Lower leg skin (tissue), 3 donors: ENCODE measurements around the gene NDE1.

Experiments
- POLR2A ChIP-seq, 2 donors: fragments of 450-650 bp; IDR thresholded peaks; one replicate each; pipeline ENCODE4 v1.6.1; 2016 to 2017; ENCODE audit warnings: antibody characterized with exemption in 2 of 2, mild to moderate bottlenecking in 1 of 2, moderate library complexity in 1 of 2
- TF ChIP-seq, protein P1 (sequence below), 3 donors: fragments of 450-650 bp; IDR thresholded peaks; one replicate each; pipeline ENCODE4 v1.5.1; 2016; ENCODE audit warnings: antibody characterized with exemption in 3 of 3, mild to moderate bottlenecking in 3 of 3, moderate library complexity in 2 of 3

DNA sequence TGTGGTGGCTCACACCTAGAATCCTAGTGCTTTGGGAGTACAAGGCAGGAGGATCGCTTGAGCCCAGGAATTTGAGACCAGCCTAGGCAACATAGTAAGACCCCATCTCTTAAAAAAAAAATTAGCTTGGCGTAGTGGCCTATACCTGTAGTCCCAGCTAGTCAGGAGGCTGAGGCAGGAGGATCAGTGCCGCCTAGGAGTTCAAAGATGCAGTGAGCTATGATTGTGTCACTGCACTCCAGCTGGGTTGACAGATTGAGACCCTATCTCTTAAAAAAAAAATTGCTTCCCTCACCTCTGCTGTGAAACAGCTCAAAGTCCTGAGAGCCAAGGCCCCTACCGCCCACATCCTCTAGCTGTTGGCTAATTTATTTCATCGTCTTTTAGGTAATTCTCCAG is 10.2 kb downstream of the NDE1 start:
- TF ChIP-seq, protein P1, sequence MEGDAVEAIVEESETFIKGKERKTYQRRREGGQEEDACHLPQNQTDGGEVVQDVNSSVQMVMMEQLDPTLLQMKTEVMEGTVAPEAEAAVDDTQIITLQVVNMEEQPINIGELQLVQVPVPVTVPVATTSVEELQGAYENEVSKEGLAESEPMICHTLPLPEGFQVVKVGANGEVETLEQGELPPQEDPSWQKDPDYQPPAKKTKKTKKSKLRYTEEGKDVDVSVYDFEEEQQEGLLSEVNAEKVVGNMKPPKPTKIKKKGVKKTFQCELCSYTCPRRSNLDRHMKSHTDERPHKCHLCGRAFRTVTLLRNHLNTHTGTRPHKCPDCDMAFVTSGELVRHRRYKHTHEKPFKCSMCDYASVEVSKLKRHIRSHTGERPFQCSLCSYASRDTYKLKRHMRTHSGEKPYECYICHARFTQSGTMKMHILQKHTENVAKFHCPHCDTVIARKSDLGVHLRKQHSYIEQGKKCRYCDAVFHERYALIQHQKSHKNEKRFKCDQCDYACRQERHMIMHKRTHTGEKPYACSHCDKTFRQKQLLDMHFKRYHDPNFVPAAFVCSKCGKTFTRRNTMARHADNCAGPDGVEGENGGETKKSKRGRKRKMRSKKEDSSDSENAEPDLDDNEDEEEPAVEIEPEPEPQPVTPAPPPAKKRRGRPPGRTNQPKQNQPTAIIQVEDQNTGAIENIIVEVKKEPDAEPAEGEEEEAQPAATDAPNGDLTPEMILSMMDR (IDR thresholded peaks at IDR 0.05) = no peak
- no peak for TF ChIP-seq POLR2A (IDR thresholded peaks at IDR 0.05)
